Lung (tissue), 12 donors: ENCODE measurements around the gene TARBP2. TPM values are rescaled to one million over a fixed set of nuclear protein-coding genes. Genes with fewer than 3 reads are reported as not detected.

Source experiments
- ATAC-seq: fragments of 200-7000 bp; cut with Tn5 transposase; one replicate; pipeline ENCODE4 v1.9.1; 2020; ENCODE audit warnings: moderate number of reproducible peaks; ENCODE audit not compliant: insufficient read depth, low FRiP score
- DNase-seq, 3 donors: peaks; one replicate each; pipeline ENCODE4 v3.0.0-alpha.2; 2013 to 2017
- H3K27ac ChIP-seq, 2 donors: one replicate each; pipeline ENCODE4 v1.5.1; 2013; ENCODE audit warnings: mild to moderate bottlenecking in 2 of 2, moderate library complexity in 2 of 2, control low read depth in 1 of 2, inconsistent platforms in 1 of 2, low read depth in 1 of 2, low read length in 1 of 2
- H3K27me3 ChIP-seq, 3 donors: one replicate each; pipeline ENCODE4 v1.5.1; 2013; ENCODE audit warnings: low read length in 2 of 3; ENCODE audit not compliant: control insufficient read depth in 3 of 3, insufficient read depth in 3 of 3
- H3K36me3 ChIP-seq, 4 donors: one replicate each; pipeline ENCODE4 v1.5.1; 2013; ENCODE audit warnings: low read length in 4 of 4, mild to moderate bottlenecking in 1 of 4, moderate library complexity in 1 of 4; ENCODE audit not compliant: control insufficient read depth in 4 of 4, insufficient read depth in 4 of 4
- H3K4me1 ChIP-seq, 5 donors: one replicate each; pipeline ENCODE4 v1.5.1; 2013; ENCODE audit warnings: low read length in 5 of 5, mild to moderate bottlenecking in 2 of 5, moderate library complexity in 1 of 5; ENCODE audit not compliant: control insufficient read depth in 5 of 5, insufficient read depth in 5 of 5
- H3K4me3 ChIP-seq: one replicate; pipeline ENCODE4 v1.5.1; 2013; ENCODE audit warnings: mild to moderate bottlenecking, control low read depth, moderate library complexity
- H3K9ac ChIP-seq, 2 donors: one replicate each; pipeline ENCODE4 v1.5.1; 2013; ENCODE audit warnings: low read length in 2 of 2, control low read depth in 1 of 2; ENCODE audit not compliant: insufficient read depth in 1 of 2
- H3K9me3 ChIP-seq, 4 donors: one replicate each; pipeline ENCODE4 v1.5.1; 2013; ENCODE audit warnings: low read length in 3 of 4, mild to moderate bottlenecking in 1 of 4, moderate library complexity in 1 of 4; ENCODE audit not compliant: control insufficient read depth in 4 of 4, insufficient read depth in 3 of 4
- CTCF ChIP-seq: IDR thresholded peaks from 2 replicates; pipeline ENCODE4 v1.5.1; 2012; ENCODE audit warnings: mild to moderate bottlenecking; ENCODE audit errors: control extremely low read depth, extremely low read depth
- WGBS, 2 donors: extraction: QIAGEN DNeasy Blood & Tissue Kit; methylation state at CpG; one replicate each; pipeline ENCODE4 v1.1.7; 2013; 5-methylcytosine and 5-hydroxymethylcytosine counted together
- polyA plus RNA-seq, 2 donors: library from polyadenylated mRNA; stranded (reverse); fragments of 200-250 nt; gene quantifications; one replicate each; pipeline ENCODE4 v1.2.1, GENCODE V29; 2013
- total RNA-seq, 2 donors: library from RNA; depleted of rRNA in 1 of 2; stranded (reverse); fragments of >200 nt in 1 of 2; gene quantifications; one replicate each; pipeline ENCODE4 v1.2.1, GENCODE V29; 2014 to 2021
- donor health status: control.
- donor health status: control.
- donor health status: Bipolar disorder and iron deficiency.
- donor health status: healthy.
- donor health status: DM: yes; HTN: yes; CAD: no.

TARBP2 gene
- total and polyA plus RNA-seq, 4 donors = 32.2 to 41.3 (median 34.8) TPM

DNA sequence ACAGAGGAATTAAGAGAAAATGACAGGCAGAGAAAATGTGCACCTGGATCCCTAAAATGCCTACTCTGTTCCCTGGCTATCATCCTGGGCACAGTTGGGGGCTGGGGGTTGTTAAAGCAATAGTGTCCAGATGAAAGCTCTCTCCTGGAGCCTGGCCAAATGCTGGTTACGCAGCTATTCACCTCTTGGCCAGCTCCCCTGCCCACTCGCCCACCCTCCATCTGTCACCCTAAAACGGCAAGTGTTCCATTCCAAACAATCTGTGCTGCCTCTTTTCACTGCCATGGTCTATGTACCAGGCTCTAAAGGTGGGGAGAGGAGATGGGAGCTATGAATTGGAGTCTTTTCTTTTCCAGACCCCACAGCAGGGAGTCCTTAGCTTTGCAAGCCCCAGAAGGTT is 30.9 kb downstream of the TARBP2 start:
- Histone ChIP-seq H3K4me1 (no peaks in the 10 kb centered on the region), H3K27me3 (no peaks in the 10 kb centered on the region), H3K27ac (no peak overlapping the region), H3K36me3 (peaks cover 28 to 39% (median 37%) of the 10 kb centered on the region in 4 donors), H3K9ac (no peak overlapping the region), H3K4me3 (no peak overlapping the region), H3K9me3 (no peaks in the 10 kb centered on the region)
- 66 to 93% methylated on average over 3 of the region's 3 CpGs for WGBS, 2 donors
- no peak for ATAC-seq
- no peak for TF ChIP-seq CTCF
- DNase-seq = no peak

DNA sequence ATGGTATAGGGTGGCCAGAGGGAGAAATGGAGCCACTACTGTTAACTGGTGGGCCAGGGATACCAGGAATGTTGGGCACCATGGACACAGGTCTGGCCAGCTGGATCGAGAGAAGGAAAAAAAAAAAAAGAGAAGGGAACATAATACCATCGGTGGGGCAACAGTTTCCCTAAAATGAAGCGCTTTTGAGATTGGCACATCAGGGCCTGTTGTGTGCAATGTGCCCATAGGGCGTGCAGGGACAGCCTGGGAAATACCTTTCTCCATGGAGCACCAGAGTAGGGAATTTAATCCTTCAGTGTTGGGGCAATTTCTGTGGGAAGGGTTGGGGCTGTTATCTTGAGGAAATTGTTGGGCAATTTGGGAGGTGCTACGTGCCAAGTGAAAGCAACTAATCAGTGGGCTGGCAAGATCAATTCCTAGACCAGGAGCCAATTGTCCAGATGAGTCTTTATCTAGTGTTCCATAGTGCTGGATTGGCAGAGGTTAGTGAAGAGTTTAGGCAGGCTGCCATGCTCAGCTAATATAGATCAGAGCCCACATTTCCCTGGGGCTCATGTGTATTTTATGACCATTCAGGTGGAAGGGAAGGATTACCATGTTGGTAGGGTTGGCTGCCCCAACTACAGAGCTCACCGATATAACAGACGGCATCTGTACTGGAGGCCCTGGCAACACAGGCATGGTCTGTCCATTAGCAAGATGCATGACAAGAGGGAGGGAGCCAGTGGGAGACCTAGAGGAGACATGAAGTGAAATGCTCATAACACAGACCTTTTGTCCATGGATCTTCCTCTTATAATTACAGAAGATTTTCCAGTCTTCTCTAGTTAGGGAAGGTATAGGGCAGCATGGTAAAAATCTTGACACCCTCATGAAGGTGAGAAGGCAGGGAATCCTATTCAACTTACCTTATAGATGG is 31.7 kb downstream of the TARBP2 start:
- Histone ChIP-seq H3K36me3 (peaks cover 33 to 44% (median 37%) of the 10 kb centered on the region in 4 donors), H3K27ac (no peak overlapping the region)

GRCh38 chr12:53533471-53533870 is 32.4 kb downstream of the TARBP2 start:
- Histone ChIP-seq H3K27me3 (no peaks in the 10 kb centered on the region), H3K4me3 (no peak overlapping the region), H3K9me3 (no peaks in the 10 kb centered on the region), H3K27ac (no peak overlapping the region), H3K4me1 (peaks cover 0 to 2% (median 0%) of the 10 kb centered on the region in 5 donors), H3K9ac (no peak overlapping the region), H3K36me3 (peaks cover 35 to 45% (median 38%) of the 10 kb centered on the region in 4 donors)
- TF ChIP-seq CTCF = no peak
- no peak for ATAC-seq
- 66 to 71% methylated on average over 2 of the region's 2 CpGs for WGBS, 2 donors
- DNase-seq = no peak

More for the DNA sequence above, 31.7 kb downstream of the TARBP2 start:
- H3K9me3 ChIP-seq = no peaks in the 10 kb centered on the region
- DNase-seq (no peak), ATAC-seq (no peak)
- TF ChIP-seq CTCF = no peak
- 68 to 86% methylated on average over 7 of the region's 7 CpGs for WGBS, 2 donors
- no peak overlapping the region for H3K9ac ChIP-seq
- H3K4me3 ChIP-seq = no peak overlapping the region
- H3K4me1 ChIP-seq = no peaks in the 10 kb centered on the region
- H3K27me3 ChIP-seq = no peaks in the 10 kb centered on the region
